Liver (tissue), 3 donors: ENCODE measurements around the gene MAG.

Source experiments
- EGR1 ChIP-seq, 2 donors: IDR thresholded peaks; 2 replicates each; pipeline ENCODE4 v1.6.1; 2016 to 2018; ENCODE audit warnings: antibody characterized with exemption in 2 of 2, low read depth in 2 of 2
- FOXA1 ChIP-seq: IDR thresholded peaks from 2 replicates; pipeline ENCODE4 v1.6.1; 2016; ENCODE audit warnings: antibody characterized with exemption
- GABPA ChIP-seq, 2 donors: IDR thresholded peaks in 1 of 2; conservative IDR thresholded peaks in 1 of 2; 2 replicates each; pipeline ENCODE4 v1.6.1; 2016; ENCODE audit warnings: antibody characterized with exemption in 2 of 2, mild to moderate bottlenecking in 1 of 2, moderate library complexity in 1 of 2
- HNF4G ChIP-seq: IDR thresholded peaks from 2 replicates; pipeline ENCODE4 v1.6.1; 2016; ENCODE audit warnings: antibody characterized with exemption
- JUND ChIP-seq, 2 donors: IDR thresholded peaks; 2 replicates each; pipeline ENCODE4 v1.6.1; 2016; ENCODE audit warnings: antibody characterized with exemption in 2 of 2
- NR2F2 ChIP-seq: IDR thresholded peaks from 2 replicates; pipeline ENCODE4 v1.6.1; 2016; ENCODE audit warnings: antibody characterized with exemption
- RAD21 ChIP-seq, 2 donors: IDR thresholded peaks; 2 replicates each; pipeline ENCODE4 v1.6.1; 2016; ENCODE audit warnings: antibody characterized with exemption in 2 of 2, mild to moderate bottlenecking in 2 of 2
- REST ChIP-seq: IDR thresholded peaks from 2 replicates; pipeline ENCODE4 v1.6.1; 2016; ENCODE audit warnings: antibody characterized with exemption, mild to moderate bottlenecking
- RXRA ChIP-seq, 2 donors: IDR thresholded peaks; 2 replicates each; pipeline ENCODE4 v1.6.1; 2017 to 2018; ENCODE audit warnings: antibody characterized with exemption in 2 of 2, mild to moderate bottlenecking in 1 of 2
- SP1 ChIP-seq: IDR thresholded peaks from 2 replicates; pipeline ENCODE4 v1.6.1; 2018; ENCODE audit warnings: antibody characterized with exemption, mild to moderate bottlenecking
- TAF1 ChIP-seq: conservative IDR thresholded peaks from 2 replicates; pipeline ENCODE4 v1.6.1; 2016; ENCODE audit warnings: antibody characterized with exemption, mild to moderate bottlenecking
- YY1 ChIP-seq: IDR thresholded peaks from 2 replicates; pipeline ENCODE4 v1.6.1; 2016; ENCODE audit warnings: antibody characterized with exemption, mild to moderate bottlenecking
- TF ChIP-seq, protein P1 (sequence below): fragments of 150-350 bp; IDR thresholded peaks from 2 replicates; pipeline ENCODE4 v1.5.1; 2017; ENCODE audit warnings: improper control_type of control experiment, low read depth, low read length; ENCODE audit not compliant: missing input control
- TF ChIP-seq, protein P2 (sequence below): IDR thresholded peaks from 2 replicates; pipeline ENCODE4 v1.6.1; 2016; ENCODE audit warnings: antibody characterized with exemption
- donor health status: healthy.
- donor health status: healthy.

DNA sequence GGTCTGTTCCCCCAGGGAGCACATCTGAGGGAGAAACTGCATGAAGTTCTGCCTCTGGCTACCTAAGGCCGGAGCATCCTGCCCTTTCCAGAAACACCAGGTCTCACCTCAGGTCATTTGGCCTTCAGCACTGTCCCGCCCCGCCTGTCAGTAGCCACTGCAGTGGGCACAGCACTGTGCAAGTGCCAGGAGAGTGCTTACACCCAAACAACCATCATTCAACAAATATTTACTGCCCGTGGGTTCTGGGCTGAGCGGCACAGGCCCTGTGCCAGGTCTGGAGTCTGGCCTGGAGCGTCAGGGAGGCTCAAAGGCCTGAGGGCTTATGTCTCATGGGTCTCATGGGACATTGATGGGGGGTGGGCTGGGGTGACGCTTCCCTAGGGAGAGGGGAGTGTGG, 20.4 kb upstream of the MAG start:
- TF ChIP-seq FOXA1 (peak; percentile 68), YY1 (peak; percentile 79), GABPA (IDR thresholded peaks at IDR 0.05 in 1 of 2, conservative IDR thresholded peaks at IDR 0.05 in 1 of 2) (no peak), JUND (IDR thresholded peaks at IDR 0.05) (peak; percentile 10 to 40), SP1 (peak; percentile 82), TAF1 (no peak), REST (peak; percentile 75), HNF4G (peak; percentile 6), RAD21 (IDR thresholded peaks at IDR 0.05) (peak in 1 of 2 donors; percentile 61), EGR1 (IDR thresholded peaks at IDR 0.05; ENCODE audit: low read depth in 2 of 2) (peak in 1 of 2 donors; percentile 35), RXRA (IDR thresholded peaks at IDR 0.05) (peak; percentile 88 to 96), NR2F2 (peak; percentile 18)
- TF ChIP-seq, protein P1, sequence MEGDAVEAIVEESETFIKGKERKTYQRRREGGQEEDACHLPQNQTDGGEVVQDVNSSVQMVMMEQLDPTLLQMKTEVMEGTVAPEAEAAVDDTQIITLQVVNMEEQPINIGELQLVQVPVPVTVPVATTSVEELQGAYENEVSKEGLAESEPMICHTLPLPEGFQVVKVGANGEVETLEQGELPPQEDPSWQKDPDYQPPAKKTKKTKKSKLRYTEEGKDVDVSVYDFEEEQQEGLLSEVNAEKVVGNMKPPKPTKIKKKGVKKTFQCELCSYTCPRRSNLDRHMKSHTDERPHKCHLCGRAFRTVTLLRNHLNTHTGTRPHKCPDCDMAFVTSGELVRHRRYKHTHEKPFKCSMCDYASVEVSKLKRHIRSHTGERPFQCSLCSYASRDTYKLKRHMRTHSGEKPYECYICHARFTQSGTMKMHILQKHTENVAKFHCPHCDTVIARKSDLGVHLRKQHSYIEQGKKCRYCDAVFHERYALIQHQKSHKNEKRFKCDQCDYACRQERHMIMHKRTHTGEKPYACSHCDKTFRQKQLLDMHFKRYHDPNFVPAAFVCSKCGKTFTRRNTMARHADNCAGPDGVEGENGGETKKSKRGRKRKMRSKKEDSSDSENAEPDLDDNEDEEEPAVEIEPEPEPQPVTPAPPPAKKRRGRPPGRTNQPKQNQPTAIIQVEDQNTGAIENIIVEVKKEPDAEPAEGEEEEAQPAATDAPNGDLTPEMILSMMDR: no peak
- TF ChIP-seq, protein P2, sequence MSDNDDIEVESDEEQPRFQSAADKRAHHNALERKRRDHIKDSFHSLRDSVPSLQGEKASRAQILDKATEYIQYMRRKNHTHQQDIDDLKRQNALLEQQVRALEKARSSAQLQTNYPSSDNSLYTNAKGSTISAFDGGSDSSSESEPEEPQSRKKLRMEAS: peak; percentile 56
